GM21360 (cell line): ENCODE data around the gene CENPO.

Experiments
- ATAC-seq: cut with Tn5 transposase; IDR thresholded peaks from one replicate; pipeline ENCODE4 v1.9.1; 2021; ENCODE audit warnings: mild to moderate bottlenecking, moderate library complexity; ENCODE audit not compliant: unreplicated experiment

Gene CENPO

GRCh38 chr2:24857746-24858145 is 64.5 kb downstream of the CENPO start:
- no peak for ATAC-seq

- no peak for ATAC-seq
These were observed 65.8 kb downstream of the CENPO start for GRCh38 chr2:24858996-24859395.

GRCh38 chr2:24859968-24860600 is 66.9 kb downstream of the CENPO start:
- ATAC-seq = no peak

GRCh38 chr2:24860631-24861030 is 67.4 kb downstream of the CENPO start:
- ATAC-seq = no peak

GRCh38 chr2:24861500-24861899 is 68.3 kb downstream of the CENPO start:
- no peak for ATAC-seq

GRCh38 chr2:24863641-24864040 is 70.4 kb downstream of the CENPO start:
- no peak for ATAC-seq

GRCh38 chr2:24866946-24867345 is 73.7 kb downstream of the CENPO start:
- no peak for ATAC-seq

GRCh38 chr2:24870440-24870839 is 77.2 kb downstream of the CENPO start:
- ATAC-seq = no peak

GRCh38 chr2:24870891-24871705 is 77.9 kb downstream of the CENPO start:
- no peak for ATAC-seq

- no peak for ATAC-seq
These were observed 78.7 kb downstream of the CENPO start for GRCh38 chr2:24871852-24872333.
